MM.1S (cell line): ENCODE results near the gene AKT1S1.

ENCODE experiments used
- DNase-seq: peaks from one replicate; pipeline ENCODE4 v3.0.0-alpha.2; 2015
- H2AFZ ChIP-seq: fragments of 300-600 bp; sonication (generic); 2 replicates; pipeline ENCODE4 v1.6.0; 2016; ENCODE audit warnings: antibody characterized with exemption, low read length
- H3F3A ChIP-seq: fragments of 300-600 bp; sonication (generic); 2 replicates; pipeline ENCODE4 v1.6.1; 2016; ENCODE audit warnings: mild to moderate bottlenecking, antibody characterized with exemption, low read length, moderate library complexity, mixed read lengths; ENCODE audit not compliant: insufficient read depth
- H3K27ac ChIP-seq: fragments of 300-600 bp; sonication (generic); 2 replicates; pipeline ENCODE4 v1.5.1; 2016; ENCODE audit warnings: mild to moderate bottlenecking, low read length
- H3K27me3 ChIP-seq: fragments of 300-600 bp; sonication (generic); replicated peaks from 2 replicates; pipeline ENCODE4 v1.6.0; 2016; ENCODE audit warnings: low read length; ENCODE audit not compliant: insufficient read depth
- H3K36me3 ChIP-seq: fragments of 300-600 bp; sonication (generic); replicated peaks from 2 replicates; pipeline ENCODE4 v1.6.1; 2016; ENCODE audit warnings: mild to moderate bottlenecking, low read length, mixed read lengths; ENCODE audit not compliant: insufficient read depth
- H3K4me1 ChIP-seq: fragments of 300-600 bp; sonication (generic); 2 replicates; pipeline ENCODE4 v1.6.1; 2016; ENCODE audit warnings: low read length, mixed read lengths
- H3K4me2 ChIP-seq: fragments of 300-600 bp; sonication (generic); 2 replicates; pipeline ENCODE4 v1.6.0; 2016; ENCODE audit warnings: low read depth, low read length
- H3K4me3 ChIP-seq: fragments of 300-600 bp; sonication (generic); 2 replicates; pipeline ENCODE4 v1.5.1; 2016; ENCODE audit warnings: low read length, mixed read lengths
- H3K79me2 ChIP-seq: fragments of 300-600 bp; sonication (generic); 2 replicates; pipeline ENCODE4 v1.6.1; 2016; ENCODE audit warnings: mixed run types, low read length, mixed read lengths
- H3K9ac ChIP-seq: fragments of 300-600 bp; sonication (generic); 2 replicates; pipeline ENCODE4 v1.6.1; 2016; ENCODE audit warnings: low read length, mixed read lengths
- H3K9me2 ChIP-seq: fragments of 300-600 bp; sonication (generic); replicated peaks from 2 replicates; pipeline ENCODE4 v1.6.1; 2016; ENCODE audit warnings: mild to moderate bottlenecking, low read length, mixed read lengths; ENCODE audit not compliant: insufficient read depth
- H3K9me3 ChIP-seq: fragments of 300-600 bp; sonication (generic); replicated peaks from 2 replicates; pipeline ENCODE4 v1.6.1; 2016; ENCODE audit warnings: mild to moderate bottlenecking, low read length, mixed read lengths; ENCODE audit not compliant: insufficient read depth
- H4K20me1 ChIP-seq: fragments of 300-600 bp; sonication (generic); 2 replicates; pipeline ENCODE4 v1.6.1; 2016; ENCODE audit warnings: mild to moderate bottlenecking, low read length, moderate library complexity, mixed read lengths; ENCODE audit not compliant: insufficient read depth
- CTCF ChIP-seq: fragments of 300-600 bp; sonication (generic); IDR thresholded peaks from 2 replicates; pipeline ENCODE4 v1.5.1; 2016; ENCODE audit warnings: antibody characterized with exemption, low read length, mixed read lengths
- EZH2 ChIP-seq: fragments of 300-600 bp; sonication (generic); optimal IDR thresholded peaks from 2 replicates; pipeline ENCODE3; 2017; ENCODE audit warnings: low read depth, mild to moderate bottlenecking, antibody characterized with exemption, low read length, mixed read lengths
- EZH2phosphoT487 ChIP-seq: fragments of 300-600 bp; sonication (generic); IDR thresholded peaks from 2 replicates; pipeline ENCODE4 v1.6.1; 2018; ENCODE audit warnings: antibody characterized with exemption, low read length

The AKT1S1 gene

GRCh38 chr19:49888510-49888824 lies 11.3 kb upstream of the AKT1S1 start:
- H3K27ac ChIP-seq = no peak overlapping the region
- TF ChIP-seq EZH2phosphoT487 (no peak), EZH2 (no peak), CTCF (no peak)
- no peaks in the 10 kb centered on the region for H3F3A ChIP-seq
- DNase-seq = no peak
- H3K9me3 ChIP-seq = no peaks in the 10 kb centered on the region
- no peak overlapping the region for H3K4me3 ChIP-seq
- H3K4me1 ChIP-seq = no peaks in the 10 kb centered on the region
- no peaks in the 10 kb centered on the region for H3K9me2 ChIP-seq
- H3K79me2 ChIP-seq = no peaks in the 10 kb centered on the region
- H2AFZ ChIP-seq = no peak overlapping the region
- H3K36me3 ChIP-seq = no peaks in the 10 kb centered on the region
- no peak overlapping the region for H3K9ac ChIP-seq
- no peaks in the 10 kb centered on the region for H4K20me1 ChIP-seq
- H3K4me2 ChIP-seq = no peak overlapping the region
- peaks cover 5% of the 10 kb centered on the region; the same call in 1 of the 2 replicates for H3K27me3 ChIP-seq

GRCh38 chr19:49887665-49888509 lies 10.7 kb upstream of the AKT1S1 start:
- no peaks in the 10 kb centered on the region for H4K20me1 ChIP-seq
- no peaks in the 10 kb centered on the region for H3K4me1 ChIP-seq
- H2AFZ ChIP-seq = no peak overlapping the region
- no peaks in the 10 kb centered on the region for H3F3A ChIP-seq
- DNase-seq = no peak
- no peak overlapping the region for H3K9ac ChIP-seq
- no peaks in the 10 kb centered on the region for H3K9me2 ChIP-seq
- H3K4me2 ChIP-seq = no peak overlapping the region
- H3K4me3 ChIP-seq = no peak overlapping the region
- H3K27me3 ChIP-seq = peaks cover 5% of the 10 kb centered on the region; the same call in 1 of the 2 replicates
- H3K36me3 ChIP-seq = no peaks in the 10 kb centered on the region; the same call in 1 of the 2 replicates
- no peaks in the 10 kb centered on the region for H3K9me3 ChIP-seq
- no peaks in the 10 kb centered on the region for H3K79me2 ChIP-seq
- H3K27ac ChIP-seq = no peak overlapping the region
- TF ChIP-seq CTCF (no peak), EZH2 (no peak)

GRCh38 chr19:49887037-49887664 lies 10.0 kb upstream of the AKT1S1 start:
- no peak overlapping the region for H3K27ac ChIP-seq
- no peak overlapping the region for H3K4me3 ChIP-seq
- H2AFZ ChIP-seq = no peak overlapping the region
- no peaks in the 10 kb centered on the region for H3K9me3 ChIP-seq
- no peaks in the 10 kb centered on the region; the same call in 1 of the 2 replicates for H3K36me3 ChIP-seq
- no peak overlapping the region for H3K9ac ChIP-seq
- no peaks in the 10 kb centered on the region for H3K9me2 ChIP-seq
- H3K79me2 ChIP-seq = no peaks in the 10 kb centered on the region
- H3K4me2 ChIP-seq = no peak overlapping the region
- H3K4me1 ChIP-seq = no peaks in the 10 kb centered on the region
- no peak for TF ChIP-seq EZH2
- TF ChIP-seq CTCF = no peak
- no peak for TF ChIP-seq EZH2phosphoT487
- no peaks in the 10 kb centered on the region for H4K20me1 ChIP-seq
- peaks cover 5% of the 10 kb centered on the region; the same call in 1 of the 2 replicates for H3K27me3 ChIP-seq
- no peaks in the 10 kb centered on the region for H3F3A ChIP-seq
- no peak for DNase-seq
